Measurements from ENCODE around the gene ZNF521. TPM values are rescaled to one million over a fixed set of nuclear protein-coding genes. Genes with fewer than 3 reads are reported as not detected.

The ZNF521 gene
- total RNA-seq, 1 donor from 2014 or later: 51.4 TPM

DNA sequence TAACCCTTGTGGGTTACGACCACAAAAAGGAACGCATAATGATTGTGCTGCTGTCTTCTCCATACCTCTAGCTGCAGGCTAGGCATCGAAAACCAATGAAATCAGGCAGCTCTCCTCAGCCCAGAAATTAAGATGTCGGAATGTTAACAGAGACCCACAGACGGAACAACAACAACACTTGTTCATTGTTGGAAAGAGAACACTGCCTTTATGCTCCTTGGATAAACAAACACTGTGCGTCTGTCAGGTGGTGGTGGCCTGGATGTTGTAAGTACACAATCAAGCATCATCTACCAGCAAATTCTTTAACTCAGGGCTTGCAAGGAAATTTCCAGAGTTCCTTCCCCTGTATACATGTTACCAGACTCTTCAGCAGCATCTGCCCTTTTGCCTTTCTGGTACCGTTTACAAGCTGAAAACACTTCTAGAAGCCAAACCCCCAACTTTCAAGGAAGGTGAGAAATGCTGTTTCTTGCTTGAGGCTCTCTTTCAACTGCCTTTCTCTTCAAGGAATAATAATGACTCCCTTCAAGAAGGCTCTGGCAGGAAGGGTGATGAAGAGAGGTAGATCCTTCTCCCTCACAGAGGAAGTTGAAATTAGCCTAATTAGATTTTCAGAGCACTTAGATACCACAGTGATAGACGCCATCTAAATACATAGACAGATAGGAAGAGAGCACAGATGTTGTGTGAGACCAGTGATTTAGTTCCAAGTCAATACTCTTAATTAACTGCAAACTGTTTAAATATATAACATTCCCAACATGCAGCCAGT lies 332.7 kb downstream of the ZNF521 start:
- no peak for DNase-seq (ENCODE audit: low spot score in 2 of 2, unreplicated experiment in 2 of 2)
- Mint-ChIP-seq H3K4me3 (no peak overlapping the region), H3K27me3 (ENCODE audit: low read depth) (peaks cover 2% of the 10 kb centered on the region), H3K4me1 (peaks cover 4% of the 10 kb centered on the region), H3K27ac (no peak overlapping the region), H3K36me3 (peaks cover 1% of the 10 kb centered on the region), H3K9me3 (peaks cover 21% of the 10 kb centered on the region)
- TF ChIP-seq CTCF (IDR thresholded peaks at IDR 0.05; ENCODE audit: unreplicated experiment): no peak

DNA sequence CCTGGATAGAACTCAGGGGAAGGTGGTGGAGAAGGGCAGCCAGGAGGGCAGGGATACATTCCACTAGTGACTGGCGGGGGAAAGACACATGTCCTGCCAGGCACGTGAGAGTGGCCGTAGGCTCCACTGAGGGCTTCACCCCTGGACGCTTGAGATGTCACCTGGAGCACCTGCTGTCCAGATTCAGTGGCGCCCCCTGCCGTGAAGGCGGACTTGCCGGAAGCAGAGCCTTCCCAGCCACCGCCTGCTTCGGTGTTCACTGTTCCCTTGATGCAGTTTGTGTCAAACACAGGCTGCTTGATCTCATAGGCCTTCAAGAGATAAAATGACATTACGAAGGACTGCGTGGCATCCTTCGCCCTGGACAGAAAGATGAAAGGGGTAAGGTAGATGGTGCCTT lies 335.3 kb downstream of the ZNF521 start:
- Mint-ChIP-seq H3K27ac (no peak overlapping the region), H3K27me3 (ENCODE audit: low read depth) (peaks cover 2% of the 10 kb centered on the region), H3K4me1 (peaks cover 4% of the 10 kb centered on the region), H3K4me3 (no peak overlapping the region), H3K9me3 (peaks cover 16% of the 10 kb centered on the region), H3K36me3 (peaks cover under 1% of the 10 kb centered on the region)
- DNase-seq (ENCODE audit: low spot score in 2 of 2, unreplicated experiment in 2 of 2): no peak
- TF ChIP-seq CTCF (IDR thresholded peaks at IDR 0.05; ENCODE audit: unreplicated experiment): no peak

DNA sequence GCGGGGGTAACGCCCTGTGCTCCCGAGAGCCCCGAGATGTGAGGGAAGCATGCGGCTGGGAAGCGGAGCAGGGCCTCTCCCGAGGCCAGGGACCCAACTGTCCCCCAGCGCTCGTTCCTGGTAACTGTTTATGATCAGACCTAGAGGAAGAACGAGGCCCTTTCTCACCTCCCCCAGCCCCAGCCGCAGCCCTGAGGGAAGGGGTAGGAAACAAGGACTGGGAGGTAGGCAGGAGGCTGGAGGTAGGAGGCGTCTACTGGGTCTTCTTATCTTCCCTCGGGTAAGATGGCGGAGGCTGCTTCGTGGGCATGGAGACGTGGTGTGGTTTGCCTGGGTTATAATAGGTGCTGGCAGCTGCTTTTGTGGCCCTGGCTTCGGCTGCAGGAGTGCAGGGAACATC lies 335.8 kb downstream of the ZNF521 start:
- Mint-ChIP-seq H3K4me3 (no peak overlapping the region), H3K4me1 (peaks cover 4% of the 10 kb centered on the region), H3K36me3 (no peaks in the 10 kb centered on the region), H3K27ac (no peak overlapping the region), H3K27me3 (ENCODE audit: low read depth) (peaks cover 2% of the 10 kb centered on the region), H3K9me3 (peaks cover 11% of the 10 kb centered on the region)
- TF ChIP-seq CTCF (IDR thresholded peaks at IDR 0.05; ENCODE audit: unreplicated experiment): no peak
- DNase-seq (ENCODE audit: low spot score in 2 of 2, unreplicated experiment in 2 of 2): no peak

Measured in mesothelial cell of epicardium (in vitro differentiated cells).